GM18511 (cell line): ENCODE data around the gene EIF4G1.
"Not testable (repeated sequence)": the region's sequence is repeated elsewhere in the genome, so short reads cannot be mapped to it uniquely, and the experiment has no call there.

Experiments
- ATAC-seq: cut with Tn5 transposase; IDR thresholded peaks from one replicate; pipeline ENCODE4 v1.9.1; 2021; ENCODE audit warnings: mild to moderate bottlenecking, moderate library complexity; ENCODE audit not compliant: unreplicated experiment

The EIF4G1 gene

GRCh38 chr3:184333190-184333589 lies 18.8 kb downstream of the EIF4G1 start:
- no peak for ATAC-seq

- ATAC-seq = no peak
Measured at GRCh38 chr3:184333700-184334099, 19.3 kb downstream of the EIF4G1 start.

DNA sequence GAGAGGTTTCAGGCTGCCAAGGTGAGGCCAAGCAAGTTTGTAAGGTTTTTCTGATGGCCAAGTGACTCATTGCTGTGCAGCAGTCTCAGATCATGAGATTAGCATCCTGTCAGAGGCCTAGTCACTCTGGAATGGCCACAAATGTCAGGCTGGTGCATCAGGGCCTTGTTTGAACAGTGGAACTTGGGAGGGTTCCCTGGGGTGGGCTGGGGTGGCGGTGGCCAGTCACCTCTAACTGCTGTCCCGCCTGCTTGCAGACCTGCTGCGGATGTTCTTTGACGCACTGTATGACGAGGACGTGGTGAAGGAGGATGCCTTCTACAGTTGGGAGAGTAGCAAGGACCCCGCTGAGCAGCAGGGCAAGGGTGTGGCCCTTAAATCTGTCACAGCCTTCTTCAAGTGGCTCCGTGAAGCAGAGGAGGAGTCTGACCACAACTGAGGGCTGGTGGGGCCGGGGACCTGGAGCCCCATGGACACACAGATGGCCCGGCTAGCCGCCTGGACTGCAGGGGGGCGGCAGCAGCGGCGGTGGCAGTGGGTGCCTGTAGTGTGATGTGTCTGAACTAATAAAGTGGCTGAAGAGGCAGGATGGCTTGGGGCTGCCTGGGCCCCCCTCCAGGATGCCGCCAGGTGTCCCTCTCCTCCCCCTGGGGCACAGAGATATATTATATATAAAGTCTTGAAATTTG lies 20.2 kb downstream of the EIF4G1 start:
- ATAC-seq = no peak

DNA sequence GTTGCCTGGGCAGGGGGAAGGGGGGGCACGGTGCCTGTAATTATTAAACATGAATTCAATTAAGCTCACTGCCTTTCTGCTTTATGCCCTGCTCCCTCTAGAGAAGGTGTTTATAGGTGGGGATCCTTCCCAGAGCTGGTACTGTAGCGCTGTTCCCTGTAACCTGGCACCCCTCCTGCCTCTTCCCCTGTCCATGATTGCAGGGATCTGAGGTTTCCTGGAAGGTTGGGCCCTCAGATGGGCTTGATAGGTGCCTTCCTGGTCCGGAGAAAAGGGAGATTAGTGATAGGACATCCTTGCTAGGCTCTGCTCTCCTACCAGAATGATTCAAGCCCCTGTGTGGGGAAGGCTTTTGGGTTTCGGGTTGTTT lies 20.9 kb downstream of the EIF4G1 start:
- ATAC-seq = peak; percentile 7

DNA sequence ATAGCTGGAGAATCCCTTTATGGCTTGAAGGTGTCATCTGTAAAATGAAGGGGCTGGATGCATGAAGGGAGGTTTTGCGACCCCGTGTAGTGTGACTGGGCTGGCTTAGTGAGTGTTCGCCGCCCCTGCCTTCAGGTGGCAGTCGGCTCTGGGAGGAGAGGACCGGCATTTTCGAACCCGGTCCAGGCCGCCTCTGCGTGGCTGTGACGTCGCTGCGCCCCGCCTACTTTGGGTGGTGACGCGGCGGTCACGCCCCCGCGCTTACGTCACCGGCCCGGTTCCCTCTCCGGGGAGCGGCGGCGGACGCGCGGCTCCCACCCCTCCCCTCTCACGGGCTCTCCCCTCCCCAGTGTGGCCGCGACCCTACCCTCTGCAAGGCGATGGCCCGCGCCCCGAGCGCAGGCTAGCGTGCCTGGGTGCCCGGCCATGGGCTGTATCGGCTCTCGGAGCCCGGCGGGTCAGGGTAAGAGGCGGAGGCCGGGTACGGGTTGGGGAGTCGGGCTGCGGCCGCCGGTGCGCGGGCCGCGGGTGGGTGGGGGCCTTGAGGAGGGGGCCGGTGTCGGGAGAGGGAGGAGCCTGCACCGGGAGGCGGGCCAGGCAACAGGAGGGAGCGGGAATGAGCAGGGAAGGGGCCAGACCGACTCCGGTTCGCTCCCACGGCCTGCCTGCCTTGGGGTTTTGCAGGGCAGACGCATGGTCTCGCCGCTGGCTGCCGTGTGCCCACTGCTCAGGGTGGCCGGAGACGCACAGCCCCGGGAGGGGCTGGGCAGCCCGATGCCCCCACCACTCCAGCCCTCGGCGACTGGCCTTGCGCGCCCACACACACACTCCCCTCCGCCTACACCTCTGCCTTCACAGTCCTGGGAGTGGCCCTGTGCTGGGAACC lies 21.5 kb downstream of the EIF4G1 start:
- ATAC-seq = peak; percentile 84

DNA sequence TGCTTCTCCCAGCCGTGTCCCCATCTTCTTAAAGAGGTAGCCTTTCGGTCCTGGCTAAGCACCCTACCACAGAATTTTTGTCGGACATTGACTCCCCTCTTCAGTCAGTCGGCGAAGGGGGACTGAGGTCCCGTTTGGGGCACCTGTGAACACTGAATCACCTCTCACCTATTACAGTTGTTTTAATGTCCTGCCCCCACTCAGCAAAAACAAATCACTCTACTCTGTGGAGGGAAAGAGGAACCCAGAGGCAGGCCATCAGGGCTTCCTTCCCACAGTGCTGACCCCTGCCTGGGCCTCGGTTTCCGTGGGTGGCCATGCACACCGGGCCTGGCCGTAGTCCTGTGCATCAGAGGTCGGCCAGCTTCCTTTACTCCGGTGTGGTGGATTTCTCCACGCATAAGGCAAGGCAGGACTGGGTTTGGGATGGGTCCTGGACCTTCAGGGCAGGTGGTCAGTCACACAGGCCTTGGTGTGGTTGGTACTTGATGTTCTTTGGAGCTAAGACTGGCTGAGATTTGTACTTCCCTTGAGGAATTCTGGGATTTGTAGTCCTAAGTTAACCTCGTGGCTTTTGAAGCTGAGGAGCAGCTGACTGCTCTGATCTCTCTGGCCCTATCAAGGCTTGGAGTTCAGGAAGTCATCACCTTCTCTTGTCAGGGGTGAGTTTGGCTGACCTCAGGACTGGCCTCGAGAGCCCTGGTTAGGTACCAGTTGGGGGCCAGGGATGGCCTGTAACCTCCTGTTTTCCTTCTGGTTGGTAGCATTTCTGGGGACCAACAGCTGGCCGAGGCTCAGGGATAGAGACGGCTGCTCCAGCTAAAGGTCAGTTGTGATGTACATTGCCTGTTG lies 22.4 kb downstream of the EIF4G1 start:
- no peak for ATAC-seq

DNA sequence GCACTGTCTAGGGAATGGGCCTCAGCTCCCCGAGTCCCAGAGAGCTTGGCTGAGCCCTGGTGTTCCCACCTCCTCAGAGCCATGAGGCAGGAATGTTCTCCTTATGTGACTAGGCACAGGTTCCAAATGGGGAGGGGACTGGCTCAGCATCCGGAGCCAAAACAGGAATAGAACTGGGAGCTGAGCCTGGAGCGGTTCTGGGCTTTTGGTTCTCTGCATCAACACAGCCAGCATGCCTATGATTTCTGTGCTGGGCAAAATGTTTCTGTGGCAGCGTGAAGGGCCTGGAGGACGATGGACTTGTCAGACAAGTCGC lies 23.0 kb downstream of the EIF4G1 start, which contains the start of gene FAM131A:
TSS of gene FAM131A (plus strand) at position 202 of the 316 bp plus-strand sequence. CDS start at position 233, 31 bp downstream.
- no peak for ATAC-seq

- ATAC-seq = no peak
Measured at GRCh38 chr3:184337981-184338380, 23.6 kb downstream of the EIF4G1 start.

- ATAC-seq = no peak
Measured at GRCh38 chr3:184338511-184338945, 24.1 kb downstream of the EIF4G1 start.

- no peak for ATAC-seq
Measured at GRCh38 chr3:184339001-184339400, 24.6 kb downstream of the EIF4G1 start.

- not testable (repeated sequence) for ATAC-seq
Measured at GRCh38 chr3:184339451-184340135, 25.2 kb downstream of the EIF4G1 start.

- no peak for ATAC-seq
Measured at GRCh38 chr3:184341925-184342324, 27.5 kb downstream of the EIF4G1 start.

- no peak for ATAC-seq
Measured at GRCh38 chr3:184343200-184343876, 28.9 kb downstream of the EIF4G1 start.

GRCh38 chr3:184344579-184345316 lies 30.3 kb downstream of the EIF4G1 start:
- no peak for ATAC-seq

- peak; percentile 51 for ATAC-seq
Measured at GRCh38 chr3:184345317-184346144, 31.1 kb downstream of the EIF4G1 start.

DNA sequence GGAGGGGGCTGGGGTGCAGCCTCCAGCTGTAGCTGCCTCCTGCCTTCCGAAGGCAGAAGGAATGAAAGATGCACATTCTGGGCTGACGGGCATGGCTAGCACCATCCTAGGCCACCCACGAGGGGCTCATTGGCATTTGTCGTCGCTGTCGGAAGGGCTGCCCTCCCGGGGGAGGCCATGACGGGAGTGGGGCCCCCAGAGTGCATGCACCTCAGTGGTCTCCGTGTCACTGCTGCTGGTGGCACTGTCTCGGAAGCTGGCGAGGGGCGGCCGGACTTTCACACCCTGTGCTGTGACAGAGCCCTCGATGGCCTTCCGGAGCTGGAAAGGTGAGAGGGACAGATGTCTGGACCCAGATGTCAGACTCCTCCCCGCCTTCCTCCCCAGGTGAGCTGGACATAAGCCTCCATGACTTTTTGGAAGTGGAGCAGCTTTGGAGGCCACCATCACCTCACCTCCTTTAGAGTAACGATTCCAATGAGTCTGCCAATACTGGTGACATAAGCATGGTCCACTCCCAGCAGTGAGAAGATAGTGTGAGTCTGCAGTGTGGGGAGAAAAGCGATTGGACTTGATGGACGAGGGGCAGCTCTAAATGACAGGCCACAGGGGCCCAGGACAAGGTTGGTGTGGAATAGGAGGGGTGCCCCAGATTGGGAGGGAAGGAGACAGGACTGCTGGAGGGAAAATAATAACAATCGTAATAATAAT lies 32.2 kb downstream of the EIF4G1 start:
- ATAC-seq = no peak

- ATAC-seq = no peak
Measured at GRCh38 chr3:184347321-184348056, 33.1 kb downstream of the EIF4G1 start.
